ENCODE measurements around the gene PROB1.

The PROB1 gene

GRCh38 chr5:139374909-139375308 is 20.0 kb downstream of the PROB1 start:
- no peak for DNase-seq (ENCODE audit: low spot score)
- ChIA-PET POLR2A (ENCODE audit: low non-redundant PET) (no interaction called here), CTCF (interaction anchor here (0.7 kb wide), 1 partner anchor 94 kb away, joined by 5 read pairs; no protein-coding TSS in a partner anchor)
- H3K27ac ChIP-seq: peak overlapping the region; percentile 93
- TF ChIP-seq, protein P1, sequence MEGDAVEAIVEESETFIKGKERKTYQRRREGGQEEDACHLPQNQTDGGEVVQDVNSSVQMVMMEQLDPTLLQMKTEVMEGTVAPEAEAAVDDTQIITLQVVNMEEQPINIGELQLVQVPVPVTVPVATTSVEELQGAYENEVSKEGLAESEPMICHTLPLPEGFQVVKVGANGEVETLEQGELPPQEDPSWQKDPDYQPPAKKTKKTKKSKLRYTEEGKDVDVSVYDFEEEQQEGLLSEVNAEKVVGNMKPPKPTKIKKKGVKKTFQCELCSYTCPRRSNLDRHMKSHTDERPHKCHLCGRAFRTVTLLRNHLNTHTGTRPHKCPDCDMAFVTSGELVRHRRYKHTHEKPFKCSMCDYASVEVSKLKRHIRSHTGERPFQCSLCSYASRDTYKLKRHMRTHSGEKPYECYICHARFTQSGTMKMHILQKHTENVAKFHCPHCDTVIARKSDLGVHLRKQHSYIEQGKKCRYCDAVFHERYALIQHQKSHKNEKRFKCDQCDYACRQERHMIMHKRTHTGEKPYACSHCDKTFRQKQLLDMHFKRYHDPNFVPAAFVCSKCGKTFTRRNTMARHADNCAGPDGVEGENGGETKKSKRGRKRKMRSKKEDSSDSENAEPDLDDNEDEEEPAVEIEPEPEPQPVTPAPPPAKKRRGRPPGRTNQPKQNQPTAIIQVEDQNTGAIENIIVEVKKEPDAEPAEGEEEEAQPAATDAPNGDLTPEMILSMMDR (conservative IDR thresholded peaks at IDR 0.05; ENCODE audit: low read depth): no peak

DNA sequence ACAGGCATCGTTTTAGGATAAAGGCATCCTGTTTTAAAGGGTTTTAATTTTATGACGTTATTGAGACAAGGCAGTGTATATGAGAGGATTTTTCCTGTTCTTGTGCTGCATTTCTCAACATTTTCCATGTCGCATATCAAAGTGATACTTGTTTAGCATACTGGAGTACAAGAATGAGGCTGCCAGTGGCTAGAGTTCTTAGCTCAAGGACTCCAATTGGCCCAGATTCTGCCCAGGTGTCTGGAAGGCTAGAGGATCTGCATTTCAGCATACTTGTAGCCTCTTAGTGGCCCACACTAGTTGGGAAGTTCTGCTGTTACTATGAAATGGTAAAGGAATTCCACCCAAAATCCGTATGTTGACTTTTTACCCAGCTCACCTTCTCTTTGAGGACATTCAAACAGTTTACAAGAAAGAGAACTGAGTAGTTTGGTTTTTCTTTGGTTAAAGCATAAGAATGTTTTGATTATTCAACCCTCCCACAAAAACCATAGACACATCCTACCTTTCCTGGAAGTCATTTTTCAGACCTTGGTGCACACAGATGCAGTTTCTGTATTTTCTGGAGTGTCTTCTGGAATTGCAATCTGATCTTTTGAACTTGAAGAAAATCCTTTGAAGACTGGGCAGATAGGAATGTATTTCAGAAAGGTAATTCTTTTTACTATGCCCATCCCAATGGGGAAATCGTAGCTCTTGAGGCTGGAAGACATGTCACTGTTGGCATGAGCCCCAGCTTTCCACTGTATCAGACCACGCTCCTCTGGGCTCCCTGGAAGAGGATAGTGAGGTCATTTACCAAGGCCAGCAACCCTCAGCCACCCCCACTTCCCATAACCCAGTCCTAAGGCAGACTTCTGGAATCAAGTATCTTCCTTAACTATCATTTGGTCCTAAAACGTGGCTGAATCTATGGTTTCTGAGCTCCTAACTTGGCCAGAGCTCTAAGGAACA is 23.1 kb downstream of the PROB1 start:
- ChIA-PET POLR2A (ENCODE audit: low non-redundant PET) (no interaction called here), CTCF (interaction anchor here (0.8 kb wide), 1 partner anchor 198 kb away, joined by 3 read pairs; no protein-coding TSS in a partner anchor)
- DNase-seq (ENCODE audit: low spot score): no peak
- TF ChIP-seq, protein P1 (conservative IDR thresholded peaks at IDR 0.05; ENCODE audit: low read depth): no peak
- H3K27ac ChIP-seq: peak overlapping the region; percentile 93

DNA sequence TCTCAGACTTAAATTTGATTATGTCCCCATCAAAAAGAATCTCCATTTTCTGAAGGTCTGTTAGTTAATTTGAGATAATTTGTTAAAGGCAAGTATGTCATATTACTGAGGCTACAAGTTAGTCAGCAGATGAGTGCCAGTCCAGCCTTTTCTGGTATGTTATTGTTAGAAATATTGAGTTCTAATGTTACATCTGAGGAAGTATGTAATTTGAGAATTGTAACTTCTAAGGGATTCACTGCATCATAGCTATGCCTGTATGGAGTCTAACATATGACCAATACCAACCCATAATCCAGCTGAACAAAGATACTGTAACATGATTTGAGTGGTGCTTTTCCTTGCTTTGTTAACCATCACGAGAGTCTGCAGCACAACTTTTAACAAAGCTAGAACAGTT is 25.7 kb downstream of the PROB1 start:
- no peak for DNase-seq (ENCODE audit: low spot score)
- ChIA-PET CTCF (interaction anchor here (0.7 kb wide), 1 partner anchor 18 kb away, joined by 3 read pairs; no protein-coding TSS in a partner anchor), POLR2A (ENCODE audit: low non-redundant PET) (no interaction called here)

DNA sequence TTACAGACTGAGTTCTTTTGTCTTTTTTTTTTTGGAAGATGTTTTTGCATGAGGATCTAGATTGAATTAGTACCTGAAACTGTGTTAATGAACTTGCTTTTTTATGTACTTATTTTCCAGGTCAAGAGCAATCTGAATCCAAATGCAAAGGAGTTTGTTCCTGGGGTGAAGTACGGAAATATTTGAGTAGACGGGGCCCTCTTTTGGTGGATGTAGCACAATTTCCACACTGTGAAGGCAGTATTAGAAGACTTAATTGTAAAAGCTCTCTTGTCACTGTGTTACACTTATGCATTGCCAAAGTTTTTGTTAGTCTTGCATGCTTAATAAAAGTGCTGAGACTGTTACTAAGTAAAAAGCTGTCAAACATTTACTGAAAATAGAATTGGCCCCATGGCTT is 26.3 kb downstream of the PROB1 start:
- ChIA-PET CTCF (interaction anchor here (0.6 kb wide), 1 partner anchor 627 kb away, joined by 8 read pairs; no protein-coding TSS in a partner anchor), POLR2A (ENCODE audit: low non-redundant PET) (interaction anchor here (0.6 kb wide), 1 partner anchor 33 kb away, joined by 3 read pairs; no protein-coding TSS in a partner anchor)
- DNase-seq (ENCODE audit: low spot score): no peak
- no peak overlapping the region for H3K27ac ChIP-seq
- TF ChIP-seq, protein P1 (conservative IDR thresholded peaks at IDR 0.05; ENCODE audit: low read depth): no peak

More for the DNA sequence above, 25.7 kb downstream of the PROB1 start:
- H3K27ac ChIP-seq: no peak overlapping the region
- TF ChIP-seq, protein P1 (conservative IDR thresholded peaks at IDR 0.05; ENCODE audit: low read depth): no peak

DNA sequence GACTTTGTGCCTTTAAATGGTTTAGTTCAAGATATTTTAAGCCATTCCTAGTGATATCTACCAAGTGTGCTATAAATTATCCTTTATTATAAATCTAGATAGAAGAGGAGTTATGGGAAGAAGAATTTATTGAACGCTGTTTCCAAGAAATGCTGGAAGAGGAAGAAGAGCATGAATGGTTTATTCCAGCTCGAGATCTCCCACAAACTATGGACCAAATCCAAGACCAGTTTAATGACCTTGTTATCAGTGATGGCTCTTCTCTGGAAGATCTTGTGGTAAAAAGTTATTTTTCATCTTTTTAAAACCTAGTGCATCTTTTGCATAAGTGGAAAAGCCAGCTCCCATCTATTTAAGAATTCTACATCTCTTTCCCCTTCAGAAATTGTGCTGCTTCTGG is 30.4 kb downstream of the PROB1 start:
- DNase-seq (ENCODE audit: low spot score): no peak
- ChIA-PET CTCF (interaction anchor here (0.5 kb wide), 1 partner anchor 724 kb away, joined by 3 read pairs; no protein-coding TSS in a partner anchor), POLR2A (ENCODE audit: low non-redundant PET) (no interaction called here)
- no peak overlapping the region for H3K27ac ChIP-seq
- TF ChIP-seq, protein P1 (conservative IDR thresholded peaks at IDR 0.05; ENCODE audit: low read depth): no peak

DNA sequence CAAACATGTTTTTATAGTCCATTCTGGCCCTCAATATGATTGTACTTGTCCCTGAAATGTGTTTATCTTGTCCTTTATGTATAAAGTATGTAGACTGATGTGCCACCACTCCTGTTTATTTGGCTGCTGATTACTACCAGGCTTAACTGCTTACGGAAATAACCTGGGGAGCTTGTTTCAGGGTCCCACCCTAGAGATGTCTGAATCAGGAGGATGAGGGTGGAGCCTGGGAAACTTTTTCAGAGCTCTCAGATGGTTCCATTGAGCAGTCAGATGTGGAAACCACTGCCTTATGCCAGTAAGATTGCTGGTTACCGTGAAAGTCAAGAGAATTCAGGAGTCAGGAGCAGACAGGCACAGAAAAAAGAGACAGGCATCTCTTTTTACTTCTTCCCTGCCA is 31.0 kb downstream of the PROB1 start:
- POLR2A ChIA-PET (ENCODE audit: low non-redundant PET): no interaction called here
- TF ChIP-seq, protein P1 (conservative IDR thresholded peaks at IDR 0.05; ENCODE audit: low read depth): no peak
- DNase-seq (ENCODE audit: low spot score): no peak
- CTCF ChIA-PET: interaction anchor here (0.5 kb wide), 1 partner anchor 723 kb away, joined by 3 read pairs; no protein-coding TSS in a partner anchor
- no peak overlapping the region for H3K27ac ChIP-seq
